ENCODE data around the gene CCNE1.
"Not testable (repeated sequence)": the region's sequence is repeated elsewhere in the genome, so short reads cannot be mapped to it uniquely, and the experiment has no call there.

CCNE1 gene

DNA sequence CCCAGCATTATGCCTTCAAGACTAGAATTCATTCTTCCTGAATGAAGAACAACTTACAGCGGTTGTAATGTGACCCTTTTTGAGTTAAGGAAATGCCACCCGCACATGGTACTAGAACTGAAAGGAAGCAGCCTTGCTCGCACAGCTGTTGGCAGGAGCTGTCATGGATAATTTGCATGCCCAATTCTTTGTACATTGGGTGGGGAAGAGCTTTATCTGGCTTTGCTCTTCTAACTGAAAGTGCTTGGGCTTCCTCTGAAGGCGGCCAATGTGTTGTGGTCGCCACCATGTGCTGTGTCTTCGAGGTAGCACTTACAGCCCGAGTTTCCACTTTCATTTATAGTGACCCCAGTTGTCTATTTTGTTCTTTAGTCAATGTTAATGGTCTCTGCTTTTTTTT lies 3.4 kb downstream of the CCNE1 start:
- no peak for DNase-seq (ENCODE audit: low read depth)

- DNase-seq (ENCODE audit: low read depth): no peak
Observed at GRCh38 chr19:29817316-29817715, 5.5 kb downstream of the CCNE1 start.

GRCh38 chr19:29819300-29819699 lies 7.5 kb downstream of the CCNE1 start:
- DNase-seq (ENCODE audit: low read depth): no peak

DNA sequence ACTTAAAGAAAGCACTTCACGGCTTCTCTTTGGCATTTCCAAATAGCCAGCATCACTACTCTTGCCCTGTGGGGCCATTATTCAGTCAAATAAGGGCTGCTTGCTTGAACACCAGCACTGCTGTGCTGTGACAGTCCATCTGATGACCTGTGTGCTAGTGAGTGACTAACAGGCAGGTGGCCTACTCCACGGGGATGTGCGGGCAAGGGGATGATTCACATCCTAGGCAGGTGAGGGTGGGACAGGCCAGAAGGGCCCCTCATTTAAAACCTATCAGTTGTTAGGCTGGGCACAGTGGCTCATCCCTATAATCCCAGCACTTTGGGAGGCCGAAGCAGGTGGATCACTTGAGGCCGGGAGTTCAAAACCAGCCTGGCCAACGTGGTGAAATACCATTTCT lies 8.2 kb downstream of the CCNE1 start:
- DNase-seq (ENCODE audit: low read depth): no peak

- no peak for DNase-seq (ENCODE audit: low read depth)
Observed at GRCh38 chr19:29823581-29824330, 12.0 kb downstream of the CCNE1 start.

DNA sequence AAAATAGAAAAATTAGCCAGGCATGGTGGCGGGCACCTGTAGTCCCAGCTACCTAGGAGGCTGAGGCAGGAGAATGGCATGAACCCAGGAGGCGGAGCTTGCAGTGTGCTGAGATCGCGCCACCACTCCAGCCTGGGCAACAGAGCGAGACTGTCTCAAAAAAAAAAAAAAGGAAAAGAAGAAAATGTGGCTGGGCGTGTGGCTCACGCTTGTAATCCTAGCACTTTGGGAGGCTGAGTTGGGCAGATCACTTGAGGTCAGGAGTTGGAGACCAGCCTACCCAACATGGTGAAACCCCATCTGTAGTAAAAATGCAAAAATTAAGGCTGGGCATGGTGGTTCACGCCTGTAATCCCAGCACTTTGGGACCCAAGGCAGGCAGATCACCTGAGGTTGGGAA lies 13.5 kb downstream of the CCNE1 start:
- not testable (repeated sequence) for DNase-seq (ENCODE audit: low read depth)

- peak; percentile 47 for DNase-seq (ENCODE audit: low read depth)
Observed at GRCh38 chr19:29831041-29831548, 19.3 kb downstream of the CCNE1 start.

GRCh38 chr19:29831686-29832085 lies 19.9 kb downstream of the CCNE1 start:
- no peak for DNase-seq (ENCODE audit: low read depth)

DNA sequence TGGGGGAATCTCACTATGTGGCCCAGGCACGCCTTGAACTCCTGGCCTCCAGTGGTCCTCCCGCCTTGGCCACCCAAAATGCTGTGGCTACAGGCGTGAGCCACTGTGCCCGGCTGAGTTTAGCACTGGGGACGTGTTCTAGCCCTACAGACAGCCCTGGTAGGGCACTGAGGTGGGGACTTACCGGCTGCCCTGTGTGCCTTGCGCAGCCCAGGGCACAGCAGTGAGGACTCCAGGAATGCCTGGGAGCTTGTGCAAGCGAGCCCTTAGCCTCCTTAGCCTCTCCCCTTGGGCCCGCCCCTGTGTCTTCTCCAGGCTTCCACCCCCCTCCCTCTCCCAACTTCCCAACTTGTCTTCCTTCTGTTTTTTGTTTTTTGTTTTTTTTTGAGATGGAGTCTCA lies 21.0 kb downstream of the CCNE1 start:
- DNase-seq (ENCODE audit: low read depth): no peak

- no peak for DNase-seq (ENCODE audit: low read depth)
Observed at GRCh38 chr19:29833614-29834261, 21.9 kb downstream of the CCNE1 start.

- DNase-seq (ENCODE audit: low read depth): no peak
Observed at GRCh38 chr19:29834991-29835846, 23.4 kb downstream of the CCNE1 start.

- DNase-seq (ENCODE audit: low read depth): no peak
Observed at GRCh38 chr19:29836409-29836825, 24.6 kb downstream of the CCNE1 start.

DNA sequence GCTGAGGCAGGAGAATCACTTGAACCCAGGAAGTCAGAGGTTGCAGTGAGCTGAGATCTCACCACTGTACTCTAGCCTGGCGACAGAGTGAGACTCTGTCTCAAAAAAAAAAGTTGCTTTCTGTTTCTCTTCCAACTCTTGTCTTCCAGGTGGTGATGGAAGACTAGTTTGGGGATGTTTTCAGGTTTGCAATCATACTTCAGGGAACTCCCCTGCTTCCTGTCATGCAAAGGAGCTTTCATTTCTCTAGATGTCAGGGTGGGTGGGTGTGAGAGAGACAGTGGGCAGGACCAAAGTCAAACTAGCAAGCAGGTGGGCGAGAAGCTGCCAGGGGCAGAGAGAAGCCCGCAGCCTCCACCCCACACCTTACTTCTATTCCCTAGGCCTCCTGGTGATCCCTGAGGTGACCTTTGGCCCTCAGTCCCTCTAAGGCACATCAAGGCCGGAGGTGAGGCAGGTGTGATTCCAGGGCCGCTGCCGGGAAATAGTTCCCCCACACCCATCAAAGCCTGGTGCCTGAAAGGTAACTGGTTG lies 25.7 kb downstream of the CCNE1 start:
- DNase-seq (ENCODE audit: low read depth): peak; percentile 56

DNA sequence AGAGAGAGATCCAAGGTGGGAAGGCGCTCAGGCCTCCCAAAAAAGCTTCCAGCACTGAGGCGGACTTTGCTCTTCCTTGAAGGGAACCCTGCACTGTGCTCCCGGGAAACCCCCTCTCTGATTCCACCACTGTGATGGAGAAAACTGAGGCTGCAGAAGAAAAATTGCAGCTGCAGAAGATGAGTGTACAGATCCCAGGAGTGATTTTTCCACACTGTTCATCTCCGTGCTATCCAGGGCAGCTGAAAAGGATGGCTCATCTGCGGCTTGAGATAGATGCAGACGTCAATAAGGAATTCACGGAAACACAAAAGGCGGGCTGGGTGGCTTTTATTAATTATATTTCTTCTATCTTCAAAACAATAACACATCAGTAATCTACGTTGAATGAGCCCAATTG lies 26.2 kb downstream of the CCNE1 start:
- no peak for DNase-seq (ENCODE audit: low read depth)

GRCh38 chr19:29840066-29840950 lies 28.5 kb downstream of the CCNE1 start:
- DNase-seq (ENCODE audit: low read depth): no peak

GRCh38 chr19:29841209-29841558 lies 29.4 kb downstream of the CCNE1 start:
- no peak for DNase-seq (ENCODE audit: low read depth)

- no peak for DNase-seq (ENCODE audit: low read depth)
Observed at GRCh38 chr19:29841559-29842367, 30.0 kb downstream of the CCNE1 start.

DNA sequence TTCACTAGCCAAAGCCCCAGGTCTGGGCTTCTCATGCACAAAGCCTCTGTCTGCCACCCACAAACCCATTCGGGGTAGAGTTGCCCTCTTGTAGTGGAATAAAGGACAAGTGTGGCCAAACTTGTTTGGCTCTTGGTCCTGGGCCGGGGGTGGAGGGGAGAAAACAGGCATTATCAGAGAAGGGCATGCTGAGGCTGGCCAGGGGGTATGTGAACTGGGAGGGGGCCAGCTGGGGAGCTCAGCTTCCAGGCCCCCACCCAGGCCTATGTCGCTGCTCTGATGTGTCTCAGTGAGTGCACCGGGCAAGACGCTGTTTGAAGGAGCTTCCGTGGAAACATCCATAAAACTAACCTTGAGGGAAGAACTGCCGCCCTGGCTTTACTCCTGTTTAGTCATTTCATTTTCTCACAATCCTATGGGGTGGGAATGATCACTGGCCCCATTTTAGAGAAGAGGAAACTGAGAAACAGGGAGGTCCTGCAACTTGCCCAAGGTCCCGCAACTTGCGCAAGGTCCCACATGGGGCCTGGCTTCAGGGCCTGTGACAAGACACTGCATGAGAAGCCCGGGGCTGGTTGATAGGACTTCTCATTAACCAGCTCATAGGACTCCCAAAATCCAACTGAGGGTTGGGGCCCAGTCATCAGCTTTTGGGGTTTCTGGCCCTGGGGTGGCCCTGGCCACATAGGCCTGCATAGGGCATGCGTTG lies 30.8 kb downstream of the CCNE1 start:
- no peak for DNase-seq (ENCODE audit: low read depth)

DNA sequence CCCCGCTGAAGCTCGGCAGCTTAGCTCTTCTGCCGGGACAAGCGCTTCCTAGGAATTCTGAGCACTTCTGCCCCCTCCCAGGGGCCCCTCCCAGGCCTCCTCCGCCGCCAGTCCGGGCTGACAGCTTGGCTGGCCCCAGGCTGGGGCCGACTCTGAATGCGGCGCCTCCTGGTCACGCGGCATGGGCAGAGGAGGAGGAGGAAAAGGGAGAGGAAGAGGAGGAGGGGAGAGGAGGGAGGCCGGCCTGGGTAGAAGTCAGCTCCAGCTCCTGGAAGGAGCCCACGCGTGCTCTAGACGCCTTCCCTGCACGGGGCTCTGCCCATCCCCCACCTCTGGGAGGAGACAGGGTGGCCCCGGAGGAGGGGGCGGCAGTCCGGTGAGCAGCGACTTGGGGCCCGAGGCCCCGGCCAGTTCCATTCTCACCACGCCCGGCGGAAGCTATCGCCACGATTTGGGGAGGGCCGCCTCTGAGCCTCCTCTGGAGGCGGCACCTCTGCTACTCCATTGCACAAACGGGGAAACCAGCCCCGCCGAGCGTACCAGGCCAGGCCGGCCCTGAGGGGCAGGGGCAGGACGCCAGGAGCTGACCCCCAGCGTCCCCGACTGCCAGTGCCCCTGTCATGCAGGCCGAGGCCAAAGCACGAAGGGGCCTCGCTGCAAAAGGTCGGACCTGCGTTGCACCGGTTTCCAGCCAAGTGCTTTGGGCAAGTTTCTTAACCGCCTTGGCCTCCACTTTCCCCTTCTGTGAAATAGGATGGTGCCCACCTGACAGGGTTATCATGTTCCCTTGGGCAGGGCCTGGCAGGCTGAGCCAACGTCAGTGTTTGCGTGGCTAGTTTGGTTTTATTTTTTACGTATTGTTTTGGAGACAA lies 31.6 kb downstream of the CCNE1 start:
- no peak for DNase-seq (ENCODE audit: low read depth)

All from stimulated activated CD4-positive, alpha-beta T cell treated with anti-CD3 and anti-CD28 coated beads, Interleukin-2, amount 100 ng/mL, for 4 hours (primary cell).